ENCODE data around the gene ZNF384.
"Not testable (repeated sequence)": the region's sequence is repeated elsewhere in the genome, so short reads cannot be mapped to it uniquely, and the experiment has no call there.

The ZNF384 gene

GRCh38 chr12:6708960-6709394 lies 19.8 kb upstream of the ZNF384 start:
- in situ Hi-C loops (cut with MboI; ENCODE audit: low pct_unique_long_range_greater_than_20kb, low sequenced_read_pairs, unreplicated experiment), result no loop called here
- TF ChIP-seq, protein P1, sequence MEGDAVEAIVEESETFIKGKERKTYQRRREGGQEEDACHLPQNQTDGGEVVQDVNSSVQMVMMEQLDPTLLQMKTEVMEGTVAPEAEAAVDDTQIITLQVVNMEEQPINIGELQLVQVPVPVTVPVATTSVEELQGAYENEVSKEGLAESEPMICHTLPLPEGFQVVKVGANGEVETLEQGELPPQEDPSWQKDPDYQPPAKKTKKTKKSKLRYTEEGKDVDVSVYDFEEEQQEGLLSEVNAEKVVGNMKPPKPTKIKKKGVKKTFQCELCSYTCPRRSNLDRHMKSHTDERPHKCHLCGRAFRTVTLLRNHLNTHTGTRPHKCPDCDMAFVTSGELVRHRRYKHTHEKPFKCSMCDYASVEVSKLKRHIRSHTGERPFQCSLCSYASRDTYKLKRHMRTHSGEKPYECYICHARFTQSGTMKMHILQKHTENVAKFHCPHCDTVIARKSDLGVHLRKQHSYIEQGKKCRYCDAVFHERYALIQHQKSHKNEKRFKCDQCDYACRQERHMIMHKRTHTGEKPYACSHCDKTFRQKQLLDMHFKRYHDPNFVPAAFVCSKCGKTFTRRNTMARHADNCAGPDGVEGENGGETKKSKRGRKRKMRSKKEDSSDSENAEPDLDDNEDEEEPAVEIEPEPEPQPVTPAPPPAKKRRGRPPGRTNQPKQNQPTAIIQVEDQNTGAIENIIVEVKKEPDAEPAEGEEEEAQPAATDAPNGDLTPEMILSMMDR (IDR thresholded peaks at IDR 0.05; ENCODE audit: extremely low read depth, insufficient read depth, missing control alignments), result no peak
- DNase-seq (ENCODE audit: low spot score), result no peak

GRCh38 chr12:6708351-6708750 lies 19.2 kb upstream of the ZNF384 start:
- in situ Hi-C loops (cut with MboI; ENCODE audit: low pct_unique_long_range_greater_than_20kb, low sequenced_read_pairs, unreplicated experiment); DNase-seq (ENCODE audit: low spot score): not testable (repeated sequence)

DNA sequence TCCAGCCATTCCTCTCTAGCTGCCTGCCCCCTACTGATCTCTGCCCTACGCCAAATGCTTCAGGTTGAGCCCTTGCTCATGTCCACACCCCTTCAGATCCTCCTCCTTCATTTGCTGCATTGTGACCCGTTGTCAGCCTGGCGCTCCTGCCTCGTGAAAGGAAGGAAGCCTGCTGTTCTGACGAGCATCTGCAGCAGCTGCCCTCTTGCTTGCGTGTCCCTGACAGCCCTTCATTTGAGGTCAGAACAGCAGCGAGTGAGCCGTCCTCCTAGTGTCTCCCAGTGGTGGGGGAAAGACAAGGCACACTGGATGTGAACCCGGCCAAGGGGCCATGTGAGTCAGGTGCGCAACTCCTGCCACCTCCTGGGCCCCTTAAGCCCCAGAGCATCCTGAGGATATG lies 14.5 kb upstream of the ZNF384 start:
- in situ Hi-C loops (cut with MboI; ENCODE audit: low pct_unique_long_range_greater_than_20kb, low sequenced_read_pairs, unreplicated experiment), result no loop called here
- no peak for DNase-seq (ENCODE audit: low spot score)
- TF ChIP-seq, protein P1 (IDR thresholded peaks at IDR 0.05; ENCODE audit: extremely low read depth, insufficient read depth, missing control alignments), result no peak

DNA sequence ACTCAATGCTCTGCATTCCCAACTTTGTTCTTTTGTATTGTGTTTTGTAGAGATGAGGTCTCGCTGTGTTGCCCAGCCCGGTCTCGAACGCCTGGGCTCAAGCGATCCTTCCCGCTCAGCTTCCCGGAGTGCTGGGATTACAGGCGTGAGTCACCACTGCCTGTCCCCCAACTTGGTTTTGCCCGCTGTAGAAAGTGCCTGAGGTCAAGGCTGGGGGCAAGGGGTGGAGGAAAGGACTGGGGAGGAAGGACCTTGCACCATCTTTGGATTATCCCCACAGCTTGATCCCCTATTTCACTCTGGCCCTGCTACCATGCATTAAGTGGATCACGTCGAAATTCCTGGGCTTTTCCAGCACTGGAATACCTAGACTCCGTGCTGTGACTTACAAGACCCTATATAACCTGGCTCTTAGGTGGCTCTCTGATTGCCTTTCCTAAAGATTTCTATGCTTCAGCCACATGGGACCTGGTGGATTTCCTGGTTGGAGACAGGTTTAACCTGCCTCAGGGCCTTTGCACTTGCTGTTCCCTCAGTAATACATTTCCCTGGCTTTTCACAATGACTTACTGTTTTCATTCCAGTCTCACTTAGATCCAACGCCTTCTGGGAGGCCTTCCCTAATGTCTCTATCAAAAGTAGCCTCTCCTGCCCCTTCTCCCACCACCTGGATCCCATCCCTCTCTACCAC lies 12.0 kb upstream of the ZNF384 start:
- DNase-seq (ENCODE audit: low spot score), result no peak
- in situ Hi-C loops (cut with MboI; ENCODE audit: low pct_unique_long_range_greater_than_20kb, low sequenced_read_pairs, unreplicated experiment), result no loop called here
- TF ChIP-seq, protein P1 (IDR thresholded peaks at IDR 0.05; ENCODE audit: extremely low read depth, insufficient read depth, missing control alignments), result no peak

GRCh38 chr12:6700646-6701051 lies 11.5 kb upstream of the ZNF384 start, which contains the start of gene PIANP:
PIANP (minus strand) TSS chr12:6700815; CDS start chr12:6698061, 2,754 bp downstream.
- TF ChIP-seq, protein P1 (IDR thresholded peaks at IDR 0.05; ENCODE audit: extremely low read depth, insufficient read depth, missing control alignments), result no peak
- in situ Hi-C loops (cut with MboI; ENCODE audit: low pct_unique_long_range_greater_than_20kb, low sequenced_read_pairs, unreplicated experiment), result no loop called here
- peak; percentile 58 for DNase-seq (ENCODE audit: low spot score)

- DNase-seq (ENCODE audit: low spot score), result peak; percentile 54
- in situ Hi-C loops (cut with MboI; ENCODE audit: low pct_unique_long_range_greater_than_20kb, low sequenced_read_pairs, unreplicated experiment), result no loop called here
- TF ChIP-seq, protein P1 (IDR thresholded peaks at IDR 0.05; ENCODE audit: extremely low read depth, insufficient read depth, missing control alignments), result no peak
Observed at GRCh38 chr12:6699989-6700645, 10.9 kb upstream of the ZNF384 start.
